HEK293T (cell line): ENCODE results near the gene MTCH2.
"Not testable (repeated sequence)": the region's sequence is repeated elsewhere in the genome, so short reads cannot be mapped to it uniquely, and the experiment has no call there.

Source experiments
- FOXK2 ChIP-seq: fragments of 450-650 bp; IDR thresholded peaks from 2 replicates; pipeline ENCODE4 v1.6.1; 2016; ENCODE audit warnings: mild to moderate bottlenecking
- LEF1 ChIP-seq: fragments of 450-650 bp; IDR thresholded peaks from 2 replicates; pipeline ENCODE4 v1.6.1; 2017; ENCODE audit warnings: mild to moderate bottlenecking, borderline replicate concordance
- SP1 ChIP-seq: fragments of 450-650 bp; IDR thresholded peaks from 2 replicates; pipeline ENCODE4 v1.6.1; 2017

DNA sequence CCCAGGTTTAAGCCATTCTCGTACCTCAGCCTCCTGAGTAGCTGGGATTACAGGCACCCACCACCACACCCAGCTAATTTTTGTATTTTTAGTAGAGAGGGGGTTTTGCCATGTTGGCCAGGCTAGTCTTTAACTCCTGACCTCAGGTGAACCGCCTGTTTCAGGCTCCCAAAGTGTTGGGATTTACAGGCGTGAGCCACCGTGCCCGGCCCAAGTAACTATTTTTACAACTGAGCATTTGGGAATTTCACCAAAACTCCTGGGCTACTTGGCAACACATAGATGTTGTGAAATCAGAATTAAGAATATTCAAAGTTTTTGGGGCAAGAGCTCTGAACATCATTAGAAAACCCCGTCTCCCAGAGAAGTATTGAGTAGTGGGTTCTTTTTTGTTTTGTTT is 1.9 kb downstream of the MTCH2 start:
- not testable (repeated sequence) for TF ChIP-seq SP1, LEF1, FOXK2
